Parathyroid adenoma (tissue), 2 donors: ENCODE data around the gene PMM2.

Source experiments
- H2AFZ ChIP-seq: fragments of 300-600 bp; sonication (generic); one replicate; pipeline ENCODE4 v1.7.0; 2017; ENCODE audit warnings: antibody characterized with exemption, mild to moderate bottlenecking
- H3K27ac ChIP-seq: fragments of 300-600 bp; sonication (generic); one replicate; pipeline ENCODE4 v1.7.0; 2017
- H3K27me3 ChIP-seq: fragments of 300-600 bp; sonication (generic); one replicate; pipeline ENCODE4 v1.7.0; 2017; ENCODE audit warnings: low read length; ENCODE audit not compliant: control insufficient read depth, insufficient read depth
- H3K36me3 ChIP-seq: fragments of 300-600 bp; sonication (generic); one replicate; pipeline ENCODE4 v1.7.0; 2017; ENCODE audit warnings: low read length; ENCODE audit not compliant: control insufficient read depth, insufficient read depth
- H3K4me1 ChIP-seq: fragments of 300-600 bp; sonication (generic); one replicate; pipeline ENCODE4 v1.7.0; 2017; ENCODE audit warnings: control low read depth
- H3K4me2 ChIP-seq: fragments of 300-600 bp; sonication (generic); one replicate; pipeline ENCODE4 v1.7.0; 2017; ENCODE audit warnings: low read length
- H3K4me3 ChIP-seq: fragments of 300-600 bp; sonication (generic); one replicate; pipeline ENCODE4 v1.7.0; 2017; ENCODE audit warnings: low read depth, low read length
- H3K79me2 ChIP-seq: fragments of 300-600 bp; sonication (generic); one replicate; pipeline ENCODE4 v1.7.0; 2017; ENCODE audit warnings: control low read depth
- H3K9ac ChIP-seq: fragments of 300-600 bp; sonication (generic); one replicate; pipeline ENCODE4 v1.7.0; 2017; ENCODE audit warnings: mild to moderate bottlenecking
- H3K9me3 ChIP-seq: fragments of 300-600 bp; sonication (generic); one replicate; pipeline ENCODE4 v1.7.0; 2017; ENCODE audit warnings: low read length; ENCODE audit not compliant: control insufficient read depth
- TF ChIP-seq, protein P1 (sequence below): fragments of 300-600 bp; sonication (generic); IDR thresholded peaks from one replicate; pipeline ENCODE4 v1.7.0; 2017; ENCODE audit warnings: antibody characterized with exemption, mild to moderate bottlenecking
- donor health status: primary hyperparathyroidism.

PMM2 gene

DNA sequence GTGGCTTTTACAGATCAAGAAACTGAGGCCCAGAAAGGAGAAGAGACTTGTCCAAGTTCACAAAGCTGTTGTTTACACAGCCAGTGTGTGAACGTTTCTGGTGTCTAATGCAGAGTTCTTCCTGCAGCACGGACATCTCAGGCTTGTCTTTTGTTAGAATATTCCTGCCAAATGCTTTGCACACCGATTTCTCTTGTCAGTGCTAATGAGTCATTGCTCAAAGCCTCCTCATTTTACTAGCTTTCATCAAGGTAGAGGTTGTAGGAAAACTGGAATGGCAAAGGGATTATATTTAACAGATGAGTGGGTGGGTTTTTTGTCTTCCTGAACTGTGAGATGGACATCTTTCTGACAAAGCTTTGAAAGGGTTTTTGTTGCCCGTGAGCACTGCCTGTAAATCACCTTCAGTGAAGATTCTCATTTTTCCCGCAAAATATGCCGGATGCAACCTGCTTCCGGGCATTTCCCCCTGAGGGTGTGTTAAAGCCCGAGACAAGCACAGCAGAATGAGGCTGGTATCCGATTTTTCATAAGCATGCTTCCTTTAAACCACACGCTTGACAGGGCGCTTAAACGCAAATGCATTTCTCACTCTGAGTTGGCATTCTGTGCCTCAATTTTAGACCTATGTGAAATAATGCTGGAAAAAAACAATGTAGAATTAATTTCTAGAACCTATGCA is 14.7 kb downstream of the PMM2 start:
- Histone ChIP-seq H3K36me3 (no peaks in the 10 kb centered on the region), H3K27me3 (no peaks in the 10 kb centered on the region), H3K27ac (no peak overlapping the region), H2AFZ (no peak overlapping the region), H3K4me2 (no peak overlapping the region), H3K9me3 (no peaks in the 10 kb centered on the region), H3K9ac (no peak overlapping the region), H3K79me2 (peaks cover 12% of the 10 kb centered on the region), H3K4me1 (no peaks in the 10 kb centered on the region), H3K4me3 (no peak overlapping the region)
- TF ChIP-seq, protein P1, sequence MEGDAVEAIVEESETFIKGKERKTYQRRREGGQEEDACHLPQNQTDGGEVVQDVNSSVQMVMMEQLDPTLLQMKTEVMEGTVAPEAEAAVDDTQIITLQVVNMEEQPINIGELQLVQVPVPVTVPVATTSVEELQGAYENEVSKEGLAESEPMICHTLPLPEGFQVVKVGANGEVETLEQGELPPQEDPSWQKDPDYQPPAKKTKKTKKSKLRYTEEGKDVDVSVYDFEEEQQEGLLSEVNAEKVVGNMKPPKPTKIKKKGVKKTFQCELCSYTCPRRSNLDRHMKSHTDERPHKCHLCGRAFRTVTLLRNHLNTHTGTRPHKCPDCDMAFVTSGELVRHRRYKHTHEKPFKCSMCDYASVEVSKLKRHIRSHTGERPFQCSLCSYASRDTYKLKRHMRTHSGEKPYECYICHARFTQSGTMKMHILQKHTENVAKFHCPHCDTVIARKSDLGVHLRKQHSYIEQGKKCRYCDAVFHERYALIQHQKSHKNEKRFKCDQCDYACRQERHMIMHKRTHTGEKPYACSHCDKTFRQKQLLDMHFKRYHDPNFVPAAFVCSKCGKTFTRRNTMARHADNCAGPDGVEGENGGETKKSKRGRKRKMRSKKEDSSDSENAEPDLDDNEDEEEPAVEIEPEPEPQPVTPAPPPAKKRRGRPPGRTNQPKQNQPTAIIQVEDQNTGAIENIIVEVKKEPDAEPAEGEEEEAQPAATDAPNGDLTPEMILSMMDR = no peak

DNA sequence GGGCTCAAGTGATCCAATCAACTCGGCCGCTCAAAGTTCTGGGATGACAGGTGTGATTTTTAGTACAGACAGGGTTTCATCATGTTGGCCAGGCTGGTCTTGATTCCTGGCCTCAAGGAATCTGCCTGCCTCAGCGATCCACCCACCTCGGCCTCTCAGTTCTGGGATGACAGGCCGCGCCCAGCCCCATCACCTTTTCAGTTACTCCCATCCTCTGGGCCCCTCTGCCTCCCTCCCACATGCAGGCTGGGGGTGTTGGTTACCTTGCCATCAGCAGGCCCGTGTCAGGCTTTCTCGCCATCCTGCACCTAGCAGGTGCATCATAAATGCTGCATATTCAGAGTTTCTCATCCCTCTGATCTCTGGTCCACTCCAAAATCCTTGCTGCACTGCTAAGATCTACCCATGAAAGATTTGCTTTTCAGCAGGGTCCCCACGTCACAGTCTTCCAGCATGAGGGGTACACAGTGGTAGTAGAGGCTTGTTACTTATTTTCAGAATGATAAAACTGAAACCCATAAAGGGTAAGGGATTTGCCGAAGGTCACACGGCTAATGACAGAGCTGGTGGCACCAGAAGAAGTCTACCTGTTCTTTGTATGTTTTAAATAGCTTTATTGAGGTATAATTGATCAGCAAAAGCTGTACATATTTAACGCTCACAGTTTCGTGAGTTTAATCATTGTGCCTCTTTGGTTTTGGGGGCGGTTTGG is 16.6 kb downstream of the PMM2 start:
- TF ChIP-seq, protein P1 = no peak
- Histone ChIP-seq H3K9me3 (no peaks in the 10 kb centered on the region), H3K4me1 (no peaks in the 10 kb centered on the region), H3K4me3 (no peak overlapping the region), H3K27me3 (no peaks in the 10 kb centered on the region), H3K4me2 (no peak overlapping the region), H3K27ac (no peak overlapping the region), H3K79me2 (peaks cover 12% of the 10 kb centered on the region), H2AFZ (no peak overlapping the region), H3K36me3 (no peaks in the 10 kb centered on the region), H3K9ac (no peak overlapping the region)

DNA sequence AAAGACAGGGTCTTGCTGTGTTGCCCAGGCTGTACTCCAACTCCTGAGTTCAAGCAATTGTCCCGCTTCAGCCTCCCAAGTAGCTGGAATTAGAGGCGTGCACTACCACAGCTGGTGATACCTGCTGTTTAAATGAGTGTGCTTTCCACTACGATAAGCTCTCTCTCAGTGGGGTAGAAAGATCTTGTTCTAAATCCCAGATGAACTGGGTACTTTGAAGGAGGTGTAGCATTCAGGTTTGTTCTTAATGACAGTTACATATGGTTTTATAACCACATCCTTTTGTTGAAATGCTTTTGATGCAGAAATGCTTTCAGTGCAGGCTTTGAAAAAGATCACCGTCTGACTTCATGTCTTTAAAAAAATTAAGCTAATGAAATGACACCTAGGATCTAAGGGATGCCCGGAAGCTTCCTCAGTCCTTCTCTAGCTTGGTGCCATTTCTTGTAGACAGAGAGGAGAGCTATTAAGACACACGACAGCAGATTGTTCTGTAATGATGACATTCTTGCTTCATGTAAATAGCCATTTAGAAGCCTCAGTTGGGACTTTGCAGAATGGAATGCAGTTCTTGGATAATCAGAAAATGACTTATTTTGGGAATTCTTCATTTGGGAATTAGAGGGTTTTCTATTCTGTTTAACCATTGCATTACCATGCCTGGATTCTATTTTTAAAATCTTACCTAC is 19.5 kb downstream of the PMM2 start:
- Histone ChIP-seq H3K4me2 (no peak overlapping the region), H3K36me3 (no peaks in the 10 kb centered on the region), H3K79me2 (peaks cover 11% of the 10 kb centered on the region), H3K27ac (no peak overlapping the region), H3K4me1 (no peaks in the 10 kb centered on the region), H3K9me3 (no peaks in the 10 kb centered on the region), H3K4me3 (no peak overlapping the region), H2AFZ (no peak overlapping the region), H3K9ac (no peak overlapping the region), H3K27me3 (no peaks in the 10 kb centered on the region)
- TF ChIP-seq, protein P1 = no peak

DNA sequence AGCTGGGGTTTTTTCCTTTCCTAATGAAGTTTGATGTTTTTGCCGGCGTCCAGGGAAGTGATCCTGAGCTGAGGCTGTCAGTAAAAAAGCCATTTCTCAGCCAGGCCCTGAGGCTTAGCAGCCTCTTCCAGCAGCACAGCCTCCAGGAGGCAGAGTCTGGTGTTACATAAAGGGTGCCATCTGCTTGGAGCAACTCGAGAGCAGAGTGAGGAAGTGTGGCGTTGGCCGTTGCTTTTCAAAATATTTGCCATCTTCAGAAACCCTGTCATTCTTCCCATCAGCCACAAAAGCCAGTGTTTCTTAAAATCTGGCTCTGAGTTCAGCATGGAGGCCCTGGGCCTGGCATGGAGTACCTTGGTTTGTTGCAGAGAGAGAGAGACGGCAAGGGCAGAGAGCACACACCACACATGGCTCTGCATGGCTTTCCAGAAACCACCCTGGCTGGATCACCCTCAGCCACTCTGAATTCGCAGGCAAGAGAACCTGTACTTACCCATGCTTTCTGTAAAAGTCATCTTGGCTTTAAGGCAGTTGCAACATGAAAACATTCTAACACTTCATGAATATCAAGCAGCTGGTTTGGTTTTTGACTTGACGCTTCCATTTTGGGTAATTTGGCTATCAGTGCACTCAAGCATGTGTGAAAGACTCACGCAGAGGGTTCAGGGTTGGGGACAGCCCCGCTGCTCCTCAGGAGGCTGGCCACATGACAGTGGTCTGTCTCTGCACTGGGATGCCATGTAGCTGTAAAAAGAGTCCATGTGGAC is 21.0 kb downstream of the PMM2 start:
- Histone ChIP-seq H3K9me3 (no peaks in the 10 kb centered on the region), H3K4me2 (no peak overlapping the region), H3K79me2 (no peaks in the 10 kb centered on the region), H3K9ac (no peak overlapping the region), H2AFZ (no peak overlapping the region), H3K36me3 (no peaks in the 10 kb centered on the region), H3K27ac (no peak overlapping the region), H3K27me3 (no peaks in the 10 kb centered on the region), H3K4me3 (no peak overlapping the region), H3K4me1 (no peaks in the 10 kb centered on the region)
- TF ChIP-seq, protein P1 = no peak
